Mucosa of gallbladder (tissue), 1 donor: ENCODE measurements around the gene CLIP3. TPM values are rescaled to one million over a fixed set of nuclear protein-coding genes. Genes with fewer than 3 reads are reported as not detected.
A peak's percentile ranks its signal among the peaks of the same experiment; 100 is the strongest.

ENCODE experiments used
- DNase-seq: peaks from one replicate; pipeline ENCODE4 v3.0.0-alpha.2; 2020; ENCODE audit warnings: low spot score
- total RNA-seq: library from RNA; stranded (reverse); gene quantifications from one replicate; pipeline ENCODE4 v1.2.1, GENCODE V29; 2021
- donor health status: DM: no; HTN: no; CAD: no.

CLIP3 gene
- total RNA-seq, 1 donor from 2014 or later, result 74.0 TPM

DNA sequence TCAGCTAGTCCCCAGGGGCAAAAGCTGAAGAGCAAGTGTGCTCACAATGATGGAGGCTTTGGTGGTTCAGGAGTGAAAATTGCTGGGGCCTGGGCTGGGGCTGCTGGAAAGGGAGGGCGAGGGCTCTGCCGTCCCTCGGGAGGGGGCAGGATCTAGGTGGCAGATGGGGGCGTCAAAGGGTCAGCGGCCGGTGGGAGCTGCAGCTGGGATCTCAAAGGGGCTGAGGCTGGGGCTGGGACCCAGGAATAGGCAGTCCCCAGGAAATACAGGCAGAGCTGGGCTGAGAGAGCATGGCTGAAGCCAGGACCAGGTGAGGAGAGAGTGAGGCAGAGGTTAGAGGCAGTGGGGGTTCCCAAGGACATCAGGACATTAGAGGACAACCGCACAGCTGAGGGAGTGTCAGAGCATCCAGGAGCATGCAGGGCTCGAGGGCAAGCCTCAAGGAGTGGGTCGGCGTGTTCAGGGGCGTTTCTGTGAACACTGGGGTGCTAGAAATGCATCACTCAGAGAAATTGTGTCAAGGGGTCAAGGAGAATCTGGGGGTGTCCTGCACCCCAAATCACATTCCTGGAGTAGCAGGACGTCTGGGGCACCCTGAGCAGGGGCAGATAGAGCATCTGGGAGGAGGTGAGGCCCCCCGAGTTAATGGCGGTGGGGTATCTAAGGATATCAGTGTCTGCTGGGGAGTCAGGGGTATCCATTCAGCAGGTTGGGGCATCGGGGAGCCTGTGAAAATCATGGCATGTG lies 22.9 kb downstream of the CLIP3 start:
- no peak for DNase-seq

DNA sequence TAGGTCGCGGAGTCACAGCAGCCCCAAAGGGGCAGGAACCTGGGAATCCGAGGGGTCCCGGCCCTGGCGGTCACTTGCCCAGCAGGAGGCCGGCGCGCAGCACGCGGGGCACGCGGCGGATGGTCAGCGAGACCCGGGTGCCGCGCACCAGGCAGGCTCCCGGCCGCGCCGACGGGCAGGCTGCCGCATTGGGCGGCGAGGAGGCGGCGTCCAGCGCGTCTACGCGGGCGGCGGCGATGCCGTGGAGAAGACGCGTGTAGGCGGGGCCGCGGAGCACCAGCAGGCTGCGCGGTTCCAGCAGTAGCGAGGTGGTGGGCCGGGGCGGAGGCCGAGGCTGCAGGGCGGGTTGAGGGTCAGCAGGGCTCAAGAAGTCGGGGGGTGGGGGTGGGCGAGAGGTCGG lies 23.5 kb downstream of the CLIP3 start:
- DNase-seq, result peak; percentile 65

DNA sequence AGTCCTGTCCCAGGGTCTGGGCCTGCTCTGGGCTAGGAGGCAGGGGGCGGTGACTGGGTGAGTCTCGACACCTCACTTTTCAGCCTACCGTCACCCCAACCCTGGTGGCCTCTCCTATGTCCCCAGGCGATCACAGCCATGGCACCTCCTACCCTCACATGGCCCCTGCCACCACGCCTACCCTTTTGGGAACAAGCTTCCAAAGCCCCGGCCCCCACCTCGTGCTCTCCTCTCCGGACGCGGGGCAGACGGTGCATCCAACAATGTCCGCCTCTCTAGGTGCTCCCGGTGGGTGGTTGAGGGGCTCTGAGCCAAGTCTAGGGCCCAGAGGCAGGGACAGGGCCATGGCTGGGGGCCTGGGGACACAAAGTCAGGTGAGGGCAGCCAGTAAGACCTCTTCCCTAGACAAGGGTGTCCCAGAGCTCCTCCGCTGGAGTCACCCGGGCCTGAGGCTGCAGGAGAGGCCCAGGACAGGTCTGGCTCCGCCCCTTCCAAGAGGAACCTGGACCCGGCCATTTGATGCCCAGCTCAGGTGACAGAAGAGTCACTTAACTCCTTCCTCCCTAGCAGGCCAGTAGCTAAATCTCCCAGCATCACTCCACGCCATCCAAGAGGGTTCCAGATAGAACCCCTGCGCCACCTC lies 24.2 kb downstream of the CLIP3 start, which contains the start of gene SYNE4:
Gene SYNE4 (minus strand): TSS at position 478 of the 643 bp plus-strand sequence. CDS start 132 bp downstream, at position 346.
- DNase-seq, result peak; percentile 74

DNA sequence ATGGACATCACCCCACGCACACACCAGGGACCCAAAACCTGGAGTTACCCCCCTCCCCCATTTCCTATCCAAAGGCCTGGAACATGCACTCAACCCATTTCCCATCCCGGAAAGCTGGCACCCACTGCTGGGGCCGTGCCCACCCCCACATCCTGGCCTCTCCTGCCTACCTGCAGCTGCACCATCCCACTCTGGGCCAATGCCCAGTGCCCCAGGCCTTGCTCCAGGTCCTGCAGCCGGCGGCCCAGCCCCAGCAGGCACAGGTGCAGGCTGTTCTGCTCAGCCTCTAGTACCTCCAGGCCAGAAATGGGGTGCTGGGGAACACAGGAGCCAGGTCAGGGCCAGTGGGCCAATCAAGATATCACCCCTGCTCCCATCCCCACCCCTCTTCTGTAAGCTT lies 25.7 kb downstream of the CLIP3 start:
- DNase-seq, result no peak

DNA sequence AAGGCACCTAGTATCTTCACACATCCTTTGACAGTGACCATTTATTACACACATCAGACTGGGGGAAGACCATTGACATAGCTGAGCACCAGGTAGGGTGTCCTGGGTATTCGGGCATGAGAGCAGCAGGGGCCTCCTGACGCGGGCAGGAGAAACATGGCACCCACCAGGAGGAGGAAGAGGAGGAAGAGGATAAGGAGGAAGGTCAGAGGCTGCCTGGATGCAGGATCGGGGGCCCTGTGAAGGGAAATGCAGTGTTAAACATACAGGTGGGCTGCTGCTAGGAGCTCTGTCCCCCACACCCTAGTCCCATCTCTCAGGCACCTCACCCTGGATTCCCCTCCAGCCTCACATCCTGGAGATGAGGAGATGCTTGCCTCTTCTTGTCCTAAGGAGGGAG lies 29.4 kb downstream of the CLIP3 start:
- DNase-seq, result no peak

DNA sequence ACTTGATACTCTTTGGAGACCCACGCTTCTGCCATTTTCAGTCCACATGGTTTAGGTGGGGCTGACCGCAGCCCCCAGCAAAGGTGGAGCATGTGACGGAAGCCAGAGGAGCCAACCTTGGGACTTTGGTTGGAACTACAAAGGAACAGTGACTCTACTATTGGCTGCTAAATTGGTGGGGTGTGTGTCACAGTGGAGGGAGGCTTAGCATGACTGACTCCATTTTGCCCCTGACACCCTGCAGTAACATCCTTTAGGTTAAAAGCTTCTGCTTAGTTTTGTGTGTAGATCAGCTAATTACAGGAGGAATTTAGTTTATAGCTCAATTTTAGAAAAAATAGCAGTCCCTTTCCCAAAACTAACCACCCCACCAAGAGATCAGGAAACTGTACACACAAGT lies 31.1 kb downstream of the CLIP3 start:
- DNase-seq, result no peak

DNA sequence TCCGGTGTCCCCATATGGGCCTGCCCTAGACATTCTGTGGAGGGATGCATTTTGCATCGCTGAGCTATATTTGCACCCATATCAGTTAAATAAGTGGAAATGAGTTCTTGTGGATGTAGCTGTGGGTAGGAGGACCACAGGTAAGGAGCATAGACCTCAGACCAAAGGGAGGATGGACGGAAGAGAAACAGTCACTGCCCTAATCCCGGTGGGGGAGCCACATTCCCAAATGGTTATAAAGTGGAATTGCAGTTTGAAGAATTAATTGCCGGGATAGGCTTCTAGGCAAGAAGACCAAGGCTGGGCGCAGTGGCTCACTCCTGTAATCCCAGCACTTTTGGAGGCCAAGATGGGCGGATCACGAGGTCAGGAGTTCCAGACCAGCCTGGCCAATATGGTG lies 35.9 kb downstream of the CLIP3 start:
- no peak for DNase-seq

DNA sequence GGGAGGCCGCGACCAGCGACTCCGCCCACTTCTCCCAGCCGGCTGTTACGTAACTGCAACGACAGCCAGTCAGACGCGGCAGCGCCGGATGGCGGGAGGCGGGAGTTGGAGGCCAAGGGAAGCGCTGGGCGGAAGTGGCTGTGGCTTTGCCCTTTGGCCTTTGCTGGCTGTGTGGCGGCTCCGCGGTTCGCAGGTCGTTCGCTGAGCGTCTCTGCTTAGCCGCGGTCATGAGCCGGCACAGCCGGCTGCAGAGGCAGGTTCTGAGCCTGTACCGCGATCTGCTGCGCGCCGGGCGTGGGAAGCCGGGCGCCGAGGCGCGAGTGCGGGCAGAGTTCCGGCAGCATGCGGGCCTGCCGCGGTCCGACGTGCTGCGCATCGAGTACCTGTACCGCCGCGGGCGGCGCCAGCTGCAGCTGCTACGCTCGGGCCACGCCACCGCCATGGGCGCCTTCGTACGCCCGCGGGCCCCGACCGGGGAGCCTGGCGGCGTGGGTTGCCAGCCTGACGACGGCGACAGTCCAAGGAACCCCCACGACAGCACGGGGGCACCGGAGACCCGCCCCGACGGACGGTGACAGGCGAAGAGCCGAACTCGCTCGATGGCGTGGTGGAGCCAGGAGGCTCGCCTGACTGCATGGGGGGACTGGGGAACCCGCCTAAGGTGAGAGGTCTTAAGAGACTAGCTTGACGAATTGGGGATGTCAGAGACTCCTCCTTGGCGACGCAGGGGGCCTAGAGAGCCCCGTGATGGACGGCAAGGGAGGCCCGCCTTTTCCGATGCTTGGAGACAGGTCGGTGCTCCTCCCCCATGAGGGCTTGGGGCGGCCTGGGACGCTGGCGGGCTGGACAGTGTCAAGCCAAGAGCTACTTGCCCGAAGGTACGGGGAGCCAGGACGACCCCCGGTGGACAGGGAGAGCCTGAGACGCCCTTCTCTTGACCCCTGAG lies 37.4 kb downstream of the CLIP3 start, which contains the start of gene SDHAF1:
Gene SDHAF1 (plus strand): TSS at position 141 of the 946 bp plus-strand sequence. CDS start 87 bp downstream, at position 228.
- peak; percentile 96 for DNase-seq

DNA sequence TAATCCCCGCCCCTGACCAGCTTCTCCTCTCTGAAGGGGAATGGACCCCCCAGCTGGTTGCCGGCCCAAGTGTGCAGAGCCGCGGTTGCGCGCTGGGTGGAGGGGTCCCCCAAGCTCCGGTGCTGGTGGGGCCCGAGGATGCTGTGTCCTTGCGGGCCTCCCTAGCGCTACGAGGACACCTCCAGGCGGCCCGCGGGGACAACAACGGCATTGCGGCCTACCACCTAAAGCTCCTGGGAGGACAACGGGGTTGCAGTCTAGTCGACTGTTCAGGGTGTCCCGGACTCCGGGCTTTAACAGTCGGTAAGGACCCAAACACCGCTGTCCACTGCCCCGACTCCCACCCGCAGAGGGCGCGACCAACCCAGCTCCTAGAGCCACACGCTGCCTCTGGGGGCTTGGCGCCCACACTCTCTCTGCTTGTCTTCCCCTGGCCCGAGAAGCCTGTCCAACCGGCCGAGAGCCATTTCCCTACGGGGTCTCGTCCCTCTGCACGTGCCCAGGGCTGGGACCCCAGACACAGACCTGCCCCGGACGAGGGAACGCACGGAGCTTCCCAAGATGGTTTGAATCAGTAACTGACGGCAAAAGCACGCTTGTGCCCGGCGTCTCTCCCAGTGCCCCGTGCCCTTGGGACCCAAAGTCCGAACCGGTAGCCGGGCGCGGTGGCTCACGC lies 38.6 kb downstream of the CLIP3 start:
- DNase-seq, result no peak

DNA sequence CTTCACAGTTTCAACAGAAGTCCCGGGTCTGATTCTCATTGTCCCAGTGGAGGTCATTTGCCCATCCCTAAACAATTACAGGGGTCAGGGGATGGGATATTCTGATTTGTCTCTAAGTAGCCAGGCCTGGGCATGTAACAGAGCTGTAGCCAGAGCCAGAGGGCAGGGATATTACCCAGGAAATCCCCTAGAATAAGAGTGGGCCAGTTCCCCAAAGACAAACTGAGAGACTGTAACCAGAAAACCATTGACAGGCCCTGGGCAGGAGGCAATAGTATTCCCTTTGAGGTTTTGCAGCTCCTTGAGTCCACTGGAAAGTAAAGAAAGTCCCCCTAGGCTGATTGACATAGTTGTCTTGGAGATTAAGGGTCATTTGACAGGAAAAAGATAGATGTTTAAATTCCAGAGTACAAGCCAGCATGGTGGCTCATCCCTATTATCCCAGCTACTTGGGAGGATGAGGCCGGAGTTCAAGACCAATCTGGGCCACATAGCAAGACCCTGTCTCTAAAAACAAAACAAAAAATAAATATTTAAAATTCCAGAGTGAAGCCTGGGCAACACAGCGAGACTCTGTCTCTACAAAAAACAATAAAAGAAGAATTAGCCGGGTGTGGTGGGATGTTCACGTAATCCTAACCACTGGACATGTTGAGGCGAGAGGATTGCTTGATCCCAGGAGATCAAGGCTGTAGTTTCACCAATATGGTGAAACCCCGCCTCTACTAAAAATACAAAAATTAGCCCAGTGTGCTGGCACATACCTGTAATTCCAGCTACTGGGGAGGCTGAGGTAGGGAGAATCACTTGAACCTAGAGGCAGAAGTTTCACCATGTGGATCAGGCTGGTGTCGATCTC lies 39.5 kb downstream of the CLIP3 start:
- DNase-seq, result no peak

DNA sequence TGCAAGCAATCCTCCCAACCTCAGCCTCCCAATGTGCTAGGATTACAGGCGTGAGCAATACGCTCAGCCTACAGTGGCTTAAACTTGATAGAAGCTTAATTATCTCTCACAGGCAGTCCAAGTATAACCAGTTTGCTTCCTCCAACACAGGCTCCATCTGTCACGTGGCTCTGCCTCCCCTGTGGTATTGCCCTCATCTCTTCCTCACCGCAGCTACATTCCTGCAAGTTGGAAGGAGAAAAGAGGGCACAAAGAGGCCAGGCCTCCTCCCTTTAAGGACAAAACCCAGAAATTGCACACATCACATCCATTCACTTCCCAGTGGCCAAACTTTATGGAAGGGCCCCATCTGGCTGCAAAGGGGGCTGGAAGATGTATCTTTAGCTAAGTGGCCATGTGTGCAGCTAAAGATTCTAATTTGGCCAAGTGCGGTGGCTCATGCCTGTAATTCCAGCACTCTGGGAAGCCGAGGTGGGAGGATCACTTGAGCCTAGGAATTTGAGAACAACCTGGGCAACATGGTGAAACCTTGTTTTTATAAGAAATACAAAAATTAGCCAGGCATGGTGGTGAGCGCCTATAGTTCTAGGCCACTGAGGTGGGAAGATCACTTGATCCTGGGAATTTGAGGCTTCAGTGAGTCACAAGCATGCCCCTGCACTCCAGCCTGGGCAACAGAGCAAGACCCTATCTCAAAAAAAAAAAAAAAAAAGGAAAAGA lies 40.8 kb downstream of the CLIP3 start:
- no peak for DNase-seq

DNA sequence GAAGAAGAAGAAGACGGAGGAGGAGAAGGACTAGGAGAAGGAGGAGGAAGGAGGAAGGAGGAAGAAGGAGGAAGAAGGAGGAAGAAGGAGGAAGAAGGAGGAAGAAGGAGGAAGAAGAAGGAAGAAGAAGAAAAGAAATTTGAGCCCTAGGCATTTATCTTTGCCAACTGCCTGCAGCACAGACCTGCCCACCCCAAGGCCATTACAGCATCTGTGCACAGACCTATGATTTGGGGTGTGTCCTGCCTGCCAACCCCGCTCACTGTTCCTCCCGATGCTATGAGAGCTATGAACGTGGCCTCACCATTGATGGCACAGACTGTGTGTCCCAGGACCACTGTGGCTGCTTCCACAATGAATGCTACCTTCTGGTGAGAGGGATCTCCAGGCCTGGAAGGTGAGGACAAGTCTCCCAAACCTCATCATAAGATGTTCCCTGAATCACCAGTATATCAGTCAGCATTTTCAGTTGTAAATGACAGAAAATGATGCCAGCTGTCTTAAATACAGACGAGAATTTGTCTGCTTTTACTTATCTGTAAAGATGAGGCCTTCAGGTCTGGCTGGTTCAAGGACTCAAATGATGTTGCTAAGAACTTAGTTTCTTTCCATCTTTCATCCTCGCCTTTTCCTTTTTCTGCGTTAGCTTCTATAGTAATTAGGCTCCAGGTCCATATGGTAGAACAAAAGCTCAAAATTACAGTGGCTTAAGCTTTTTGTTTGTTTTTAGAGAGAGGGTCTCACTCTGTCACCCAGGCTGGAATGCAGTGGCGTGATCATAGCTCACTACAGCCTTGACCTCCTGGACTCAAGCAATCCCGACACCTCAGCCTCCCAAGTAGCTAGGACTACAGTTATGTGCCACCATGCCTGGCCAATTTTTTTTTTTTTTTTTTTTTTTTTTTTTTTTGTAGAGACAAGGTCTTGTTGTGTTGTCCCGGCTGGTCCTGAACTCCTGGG lies 41.6 kb downstream of the CLIP3 start:
- no peak for DNase-seq

DNA sequence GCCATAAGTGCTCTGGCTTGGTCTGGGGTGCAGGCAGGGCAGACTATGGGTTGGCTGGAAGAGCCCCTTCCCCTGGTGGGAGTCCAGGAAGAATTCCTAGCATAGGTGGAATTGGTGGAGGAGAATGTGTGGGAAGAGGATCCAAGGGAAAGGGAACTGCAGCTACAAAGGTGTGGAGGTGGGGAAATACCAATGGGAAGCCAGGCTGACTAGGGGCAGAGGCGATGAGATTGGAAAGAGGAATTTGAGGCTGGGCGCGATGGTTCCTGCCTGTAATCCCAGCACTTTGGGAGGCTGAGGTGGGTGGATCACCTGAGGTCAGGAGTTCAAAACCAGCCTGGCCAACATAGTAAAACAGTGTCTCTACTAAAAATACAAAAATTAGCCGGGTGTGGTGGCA lies 42.5 kb downstream of the CLIP3 start:
- no peak for DNase-seq

DNA sequence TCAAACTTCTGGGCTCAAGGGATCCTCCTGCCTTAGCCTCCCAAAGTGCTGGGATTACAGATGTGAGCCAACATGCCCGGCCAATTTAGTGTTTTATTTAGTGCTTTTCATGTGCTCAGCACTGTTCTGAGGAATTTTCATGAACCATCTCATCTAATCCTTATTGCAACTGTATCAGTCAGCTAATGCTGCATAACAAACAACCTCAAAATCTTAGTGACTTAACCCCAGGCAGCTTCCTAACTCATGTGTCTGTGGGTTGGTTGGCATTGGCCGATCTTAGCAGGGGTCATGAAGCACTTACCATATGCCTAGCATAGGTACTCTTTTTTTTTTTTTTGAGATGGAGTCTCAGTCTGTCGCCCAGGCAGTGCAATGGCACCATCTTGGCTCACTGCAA lies 43.8 kb downstream of the CLIP3 start:
- DNase-seq, result no peak

DNA sequence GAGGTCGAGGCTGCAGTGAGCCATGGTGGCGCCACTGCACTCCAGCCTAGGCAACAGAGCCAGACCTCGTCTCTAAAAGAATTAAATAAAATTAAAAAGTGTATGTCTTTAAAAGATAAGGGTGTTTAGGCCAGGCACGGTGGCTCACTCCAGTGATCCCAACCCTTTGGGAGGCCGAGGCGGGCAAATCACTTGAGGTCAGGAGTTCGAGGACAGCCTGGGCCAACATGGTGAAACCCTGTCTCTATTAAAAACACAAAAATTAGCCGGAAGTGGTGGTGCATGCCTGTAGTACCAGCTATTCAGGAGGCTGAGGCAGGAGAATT lies 45.1 kb downstream of the CLIP3 start:
- DNase-seq, result no peak

DNA sequence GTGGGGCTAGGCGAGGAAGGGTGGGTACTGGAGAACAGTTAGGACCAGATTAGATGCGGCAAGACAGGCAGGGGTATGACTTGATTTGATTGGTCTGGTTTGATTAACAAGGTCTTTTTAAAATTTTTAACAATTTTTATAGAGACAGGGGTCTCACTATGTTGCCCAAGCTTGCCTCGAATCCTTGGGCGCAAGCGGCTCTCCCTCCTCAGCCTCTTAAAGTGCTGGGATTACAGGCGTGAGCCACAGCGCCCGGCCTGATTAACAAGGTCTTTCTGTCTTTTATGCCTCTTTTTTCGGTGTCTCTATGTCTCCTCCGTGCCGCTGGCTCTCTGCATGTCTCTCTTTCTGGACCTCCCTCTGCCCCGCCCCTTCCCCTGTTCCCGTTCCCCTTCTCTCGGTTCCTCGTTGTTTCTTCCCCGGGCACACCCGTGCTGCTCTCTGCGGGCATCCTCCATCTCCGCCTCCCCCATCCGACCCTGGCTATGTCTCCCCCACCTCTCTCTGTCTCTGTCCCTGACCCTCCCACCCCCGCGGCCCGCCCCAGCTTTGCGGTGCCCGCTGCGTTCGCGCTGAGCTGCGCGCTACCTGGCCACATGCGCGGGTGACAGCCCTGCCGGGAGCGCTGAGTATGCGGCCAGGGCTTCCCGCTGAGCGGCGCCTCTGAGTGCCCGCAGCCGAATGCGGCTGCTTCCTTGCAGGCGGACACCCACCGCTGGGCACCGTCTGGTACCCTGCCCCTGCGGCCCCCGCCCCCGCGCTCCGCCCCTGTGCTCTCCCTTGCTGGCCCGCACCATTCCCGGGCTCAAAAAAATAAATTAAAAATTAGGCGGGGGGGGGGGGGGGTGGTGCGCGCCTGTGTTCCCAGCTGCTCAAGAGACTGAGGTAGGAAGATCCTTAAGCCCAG lies 45.8 kb downstream of the CLIP3 start:
- no peak for DNase-seq

DNA sequence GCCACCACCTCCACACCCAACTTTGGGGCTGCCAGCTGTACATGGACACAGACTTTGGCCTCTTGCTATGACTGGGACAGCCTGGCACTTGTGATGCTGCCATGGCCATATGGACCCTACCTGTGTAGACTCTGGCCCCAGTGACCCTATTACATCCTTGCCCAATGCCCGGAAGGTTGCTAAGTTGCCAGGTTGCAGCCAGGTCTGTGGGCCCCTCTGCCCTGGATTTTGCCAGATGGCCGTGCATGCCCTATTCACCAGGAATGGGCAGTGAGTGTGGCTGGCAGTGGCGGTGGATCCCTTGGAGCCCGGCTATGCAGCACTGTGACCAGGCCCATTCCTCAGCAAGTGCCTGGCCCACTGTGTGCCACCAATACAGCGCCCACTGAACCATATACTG lies 46.6 kb downstream of the CLIP3 start:
- DNase-seq, result no peak

DNA sequence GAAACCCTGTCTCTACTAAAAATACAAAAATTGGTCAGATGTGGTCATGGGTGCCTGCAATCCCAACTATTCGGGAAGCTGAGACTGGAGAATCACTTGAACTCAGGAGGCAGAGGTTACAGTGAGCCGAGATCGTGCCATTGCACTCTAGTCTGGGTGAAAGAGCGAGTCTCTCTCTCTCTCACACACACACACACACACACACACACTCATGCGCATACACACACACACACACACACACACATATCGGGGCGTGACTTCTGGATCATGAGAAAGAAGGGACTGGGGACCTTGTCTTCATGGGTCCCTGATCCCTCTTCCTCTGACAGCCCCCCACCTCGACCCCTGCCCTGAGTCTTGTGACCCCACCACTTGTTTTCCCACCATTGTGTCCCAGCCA lies 49.5 kb downstream of the CLIP3 start:
- no peak for DNase-seq
